GM21423 (cell line): ENCODE measurements around the gene TMX3.

Experiments used
- ATAC-seq: cut with Tn5 transposase; IDR thresholded peaks from one replicate; pipeline ENCODE4 v1.9.1; 2021; ENCODE audit warnings: mild to moderate bottlenecking, moderate library complexity; ENCODE audit not compliant: unreplicated experiment

Gene TMX3

DNA sequence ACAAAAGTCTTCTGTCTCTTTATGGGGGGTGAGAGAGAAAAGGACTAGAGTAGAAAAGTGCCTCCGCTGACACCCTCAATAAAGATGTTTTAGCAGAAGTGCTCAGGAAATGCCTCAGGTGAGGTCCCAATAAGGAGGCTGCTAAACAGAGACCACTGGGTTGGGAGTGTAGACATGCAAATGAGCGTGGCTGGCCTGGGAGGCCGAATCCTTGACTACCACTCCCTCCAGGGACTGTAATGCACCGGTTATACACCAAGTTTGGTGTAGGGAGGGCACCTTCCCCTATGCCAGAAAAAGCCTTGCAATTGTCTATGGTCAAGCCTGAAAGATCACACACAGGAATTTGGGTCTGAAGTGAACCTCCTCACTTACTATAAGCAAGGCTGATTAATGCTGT, 1.8 kb downstream of the TMX3 start:
- no peak for ATAC-seq

DNA sequence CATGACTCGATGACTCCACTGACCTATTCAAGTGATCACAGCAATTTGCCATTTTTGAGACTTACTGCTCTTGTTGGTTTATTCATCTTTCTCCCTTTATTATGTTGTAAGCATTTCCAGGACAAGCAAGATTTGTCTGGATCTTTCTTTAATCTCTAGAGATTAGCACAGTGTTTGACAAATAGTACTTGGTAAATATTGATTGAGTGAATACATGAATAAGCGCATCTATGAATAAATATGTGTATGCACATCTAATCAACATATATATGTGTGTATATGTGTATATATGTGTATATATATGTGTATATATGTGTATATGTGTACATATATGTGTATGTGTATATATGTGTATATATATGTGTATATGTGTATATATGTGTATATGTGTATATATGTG, 7.3 kb downstream of the TMX3 start:
- ATAC-seq: no peak

DNA sequence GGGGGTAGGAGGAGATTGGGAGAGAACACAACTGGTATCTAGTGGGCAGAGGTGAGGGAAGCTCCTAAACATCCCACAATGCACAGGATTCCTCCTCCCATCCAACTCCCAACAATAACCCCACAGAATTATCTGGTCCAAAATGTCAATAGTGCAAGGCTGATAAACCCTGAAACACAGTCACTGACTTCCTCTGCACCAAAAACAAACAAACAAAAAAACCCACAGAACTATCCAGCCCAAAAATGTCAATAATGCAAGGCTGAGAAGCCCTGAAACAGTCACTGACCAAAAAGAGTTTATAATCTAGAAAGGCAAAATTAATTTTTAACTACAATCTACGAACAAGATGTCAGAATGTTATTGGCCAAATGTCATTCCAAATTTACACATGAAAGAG, 9.8 kb downstream of the TMX3 start:
- no peak for ATAC-seq

DNA sequence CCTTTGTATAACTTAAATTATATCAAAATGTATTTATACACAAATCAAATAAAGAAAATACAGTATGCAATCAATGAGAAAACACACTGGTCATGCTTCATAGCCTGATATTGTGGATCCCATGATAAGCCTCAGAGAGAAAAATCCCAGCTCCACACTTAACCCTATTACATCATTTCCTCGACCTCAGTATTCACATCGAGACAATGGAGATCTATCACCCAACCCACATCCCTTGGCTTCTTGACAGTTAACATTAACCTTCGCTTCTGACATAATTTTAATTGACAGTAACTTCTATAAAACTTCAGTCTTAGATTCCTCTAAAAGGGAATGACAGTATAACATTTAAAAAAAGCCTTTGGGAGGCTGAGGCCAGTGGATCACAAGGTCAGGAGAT, 11.6 kb downstream of the TMX3 start:
- no peak for ATAC-seq

DNA sequence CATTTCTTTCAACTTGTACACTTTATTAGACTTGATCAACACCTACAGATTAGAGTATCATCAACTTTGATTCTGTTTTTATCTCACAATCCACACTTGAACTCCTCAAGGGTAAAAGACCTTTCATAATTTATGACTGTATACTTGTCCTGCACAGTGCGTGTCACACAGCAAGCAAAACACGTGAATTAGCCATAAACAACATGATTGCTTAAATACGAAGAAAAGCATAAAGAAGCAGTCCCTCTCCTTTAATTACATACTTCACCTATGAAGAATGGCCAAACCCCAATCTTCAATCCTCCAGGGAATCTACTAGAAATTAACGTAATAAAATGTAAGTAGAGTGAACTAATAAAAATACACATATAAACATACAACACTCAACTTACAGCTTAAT, 13.6 kb downstream of the TMX3 start:
- ATAC-seq: no peak

DNA sequence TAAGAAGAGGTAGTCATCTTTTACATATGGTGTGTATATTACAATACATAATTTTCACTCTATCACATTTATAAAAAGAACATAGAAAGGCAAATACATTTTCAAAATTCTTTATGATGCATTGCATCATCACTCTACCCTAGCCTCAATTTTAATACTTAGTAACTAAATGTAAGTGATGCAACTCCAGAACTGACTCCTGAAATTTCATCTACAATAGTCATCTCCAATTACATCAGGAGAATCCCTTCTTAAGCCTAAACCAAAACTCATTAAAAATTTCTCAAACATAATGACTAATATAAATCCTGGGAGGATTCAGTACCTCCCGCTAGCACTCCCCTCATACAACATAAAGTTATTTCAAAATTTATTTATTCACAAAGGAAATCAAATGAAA, 15.9 kb downstream of the TMX3 start:
- ATAC-seq: no peak

DNA sequence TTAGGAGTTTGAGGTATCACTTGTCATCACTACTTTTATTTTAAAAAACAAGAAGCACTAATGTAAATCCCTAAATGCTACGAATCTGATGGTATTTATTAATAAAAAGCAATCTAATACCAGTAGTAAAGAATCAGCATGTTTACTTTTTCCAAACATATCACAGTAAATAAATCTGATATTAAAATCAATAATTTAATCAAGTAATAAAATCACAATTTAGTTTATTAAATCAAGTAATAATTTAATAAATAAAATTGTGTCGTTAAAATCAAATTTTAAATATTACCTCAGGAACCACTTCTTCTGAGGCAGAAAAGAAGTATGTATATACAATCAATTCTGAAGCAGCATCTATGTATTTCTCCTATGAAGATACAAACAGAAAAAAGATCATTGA, 18.0 kb downstream of the TMX3 start:
- ATAC-seq: no peak

DNA sequence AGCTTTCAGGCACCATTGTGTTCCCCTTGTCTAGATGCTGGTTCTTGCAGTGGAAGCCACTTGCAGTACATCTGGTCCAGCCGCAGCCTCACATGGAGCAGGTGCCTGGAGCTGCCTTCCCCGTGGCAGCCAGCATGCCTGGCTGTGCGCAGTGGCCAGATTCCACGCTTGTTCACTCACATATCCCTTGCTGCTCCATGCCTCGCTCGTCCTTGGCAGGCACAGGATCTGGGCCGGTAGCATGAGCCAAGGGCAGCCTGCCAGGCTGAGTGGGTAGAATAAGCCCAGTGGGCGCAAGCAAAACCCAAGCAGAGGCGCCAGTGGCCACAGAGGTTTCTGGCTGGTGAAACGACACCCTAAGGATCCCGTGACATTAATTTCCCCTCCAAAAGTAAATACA, 20.6 kb downstream of the TMX3 start:
- no peak for ATAC-seq

DNA sequence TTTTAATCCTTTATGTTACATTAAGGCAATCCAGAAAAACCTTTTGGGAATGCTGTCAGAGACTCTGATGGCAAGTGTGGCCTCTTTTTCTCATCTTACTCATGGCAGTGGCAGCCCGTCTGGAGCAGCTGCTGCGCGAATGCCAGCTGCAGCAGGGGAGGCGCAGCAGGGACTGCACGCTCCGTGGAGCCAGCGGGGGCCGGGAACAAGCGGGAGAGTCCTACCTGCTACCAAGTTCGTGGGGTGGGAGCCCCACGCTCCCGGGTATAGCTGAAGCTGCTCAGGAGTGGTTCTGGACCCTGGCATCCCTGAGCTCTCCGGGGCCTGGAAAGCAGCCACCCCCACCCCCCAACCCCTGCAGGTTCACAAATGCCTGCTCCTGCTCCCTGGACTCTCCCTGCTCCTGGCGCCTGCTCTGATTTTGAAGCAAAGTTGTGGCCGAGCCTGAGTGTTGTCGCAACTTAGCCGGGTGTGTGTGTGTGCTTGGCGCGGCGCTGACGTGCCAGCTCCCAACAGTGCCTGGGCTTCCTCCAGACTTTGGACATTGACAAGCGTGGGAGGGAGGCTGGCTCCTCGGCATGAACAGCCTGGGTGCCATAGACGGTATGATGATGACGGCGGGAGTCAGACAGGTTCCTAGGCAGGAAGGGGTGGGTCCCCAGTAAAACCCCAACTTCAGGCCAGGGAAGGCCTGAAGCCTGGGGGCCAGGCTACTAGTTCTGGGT, 21.7 kb downstream of the TMX3 start:
- ATAC-seq: no peak

DNA sequence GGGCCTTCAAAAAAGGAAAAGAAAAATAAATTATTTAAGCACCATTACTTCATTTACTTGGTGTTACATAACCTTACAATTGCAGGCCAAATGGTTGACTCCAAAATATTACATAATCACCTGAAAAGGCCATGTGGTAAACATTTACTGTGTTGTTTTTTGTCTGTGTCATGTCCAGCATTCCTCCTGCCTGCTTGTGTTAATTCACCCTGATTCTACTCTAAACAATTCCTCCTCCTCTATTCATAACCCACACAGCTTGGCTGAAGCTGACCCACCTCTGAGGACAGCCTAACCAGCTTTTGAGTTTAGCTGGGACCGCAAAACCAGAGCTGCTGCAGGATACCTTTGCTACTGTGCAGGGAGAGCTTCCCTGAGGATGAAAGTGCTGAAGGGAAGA, 35.4 kb downstream of the TMX3 start:
- ATAC-seq: no peak

DNA sequence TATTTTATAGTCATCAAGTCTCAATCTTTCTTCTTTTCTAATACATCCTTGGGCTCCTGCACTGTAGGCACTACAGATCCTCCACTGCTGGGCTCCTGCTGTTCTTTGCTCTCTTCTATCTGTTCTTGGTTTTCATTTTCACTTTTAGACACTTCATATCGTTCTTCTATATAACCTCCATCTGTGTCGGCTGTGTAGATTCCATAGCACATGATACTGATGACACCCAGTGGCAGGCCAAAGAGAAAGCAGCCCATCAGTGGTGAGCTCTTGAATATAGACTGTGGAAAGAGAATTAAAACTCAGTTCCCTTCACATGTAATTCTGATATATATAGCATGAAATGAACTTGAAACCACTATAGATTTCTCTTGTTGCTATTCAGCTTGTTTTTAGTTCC, 38.0 kb downstream of the TMX3 start:
- ATAC-seq: peak; percentile 66

DNA sequence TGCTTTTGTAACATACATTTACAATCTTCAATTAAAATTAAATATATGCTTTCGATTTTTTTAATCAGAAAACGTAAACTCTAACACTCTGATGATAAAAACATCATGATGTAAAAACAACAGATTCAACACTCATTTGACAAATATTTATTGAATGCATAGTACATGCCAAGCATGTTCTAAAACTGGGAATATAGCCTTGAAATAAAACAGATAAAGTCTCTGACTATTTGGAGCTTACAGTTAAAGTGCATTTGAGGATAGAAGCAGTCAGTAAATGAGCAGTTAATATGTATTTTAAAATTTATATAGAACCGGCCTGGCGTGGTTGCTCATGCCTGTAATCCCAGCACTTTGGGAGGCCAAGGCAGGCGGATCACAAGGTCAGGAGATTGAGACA, 47.8 kb downstream of the TMX3 start:
- no peak for ATAC-seq

DNA sequence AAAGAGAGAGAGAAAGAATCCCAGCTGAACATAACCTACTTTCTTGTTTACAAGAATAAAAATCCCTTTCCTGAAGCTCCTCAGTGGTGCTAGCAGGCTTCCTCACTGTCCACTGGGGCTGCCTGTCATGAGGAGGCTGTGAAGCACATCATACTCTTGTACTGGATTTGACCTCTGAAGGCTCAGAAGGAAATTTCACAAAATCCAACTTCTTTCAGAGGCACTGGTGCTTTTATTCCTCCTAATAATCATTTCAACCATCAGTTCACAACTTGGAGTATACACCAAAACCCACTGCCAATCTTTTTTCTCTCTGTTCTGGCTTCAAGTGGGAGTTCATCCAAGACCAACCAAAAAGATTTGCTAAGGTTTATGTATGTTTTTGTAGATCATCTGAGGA, 48.5 kb downstream of the TMX3 start:
- ATAC-seq: no peak

DNA sequence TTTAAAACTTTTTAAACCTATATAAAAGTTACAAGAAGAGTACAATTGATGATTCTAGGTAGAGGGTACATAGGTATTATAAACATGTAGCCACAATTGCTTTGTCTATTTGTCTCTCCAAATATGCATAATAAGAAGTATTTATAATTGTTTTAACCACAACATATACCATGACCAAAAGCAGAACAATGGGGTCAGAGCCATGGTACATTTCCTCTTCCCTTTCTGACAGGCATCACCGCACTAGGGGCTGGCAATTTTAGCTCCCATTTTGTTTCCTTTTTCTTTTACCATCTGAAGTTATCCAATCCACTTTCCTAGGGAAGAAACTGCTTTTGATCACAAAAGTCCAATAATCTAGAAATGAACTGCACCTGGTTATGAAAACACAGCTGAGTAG, 49.3 kb downstream of the TMX3 start:
- no peak for ATAC-seq

DNA sequence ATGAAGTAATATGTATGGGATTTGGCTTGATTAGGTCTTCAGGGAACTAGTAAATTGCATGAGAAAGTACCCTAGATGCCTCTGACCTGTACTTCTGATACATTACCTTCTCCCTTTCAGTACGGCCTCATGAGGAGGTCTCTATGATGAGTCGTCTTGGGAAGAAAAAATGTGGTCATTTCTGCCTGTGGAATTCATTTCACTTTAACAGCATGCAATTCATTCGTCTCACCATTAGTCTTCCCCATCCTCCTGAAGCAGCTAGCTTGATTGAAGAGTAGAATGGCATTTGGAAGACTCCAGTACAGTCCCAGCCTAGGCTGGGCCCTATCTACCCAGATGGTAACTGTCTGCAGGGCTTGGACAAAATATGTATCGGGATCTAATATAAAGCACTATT, 52.2 kb downstream of the TMX3 start:
- no peak for ATAC-seq

DNA sequence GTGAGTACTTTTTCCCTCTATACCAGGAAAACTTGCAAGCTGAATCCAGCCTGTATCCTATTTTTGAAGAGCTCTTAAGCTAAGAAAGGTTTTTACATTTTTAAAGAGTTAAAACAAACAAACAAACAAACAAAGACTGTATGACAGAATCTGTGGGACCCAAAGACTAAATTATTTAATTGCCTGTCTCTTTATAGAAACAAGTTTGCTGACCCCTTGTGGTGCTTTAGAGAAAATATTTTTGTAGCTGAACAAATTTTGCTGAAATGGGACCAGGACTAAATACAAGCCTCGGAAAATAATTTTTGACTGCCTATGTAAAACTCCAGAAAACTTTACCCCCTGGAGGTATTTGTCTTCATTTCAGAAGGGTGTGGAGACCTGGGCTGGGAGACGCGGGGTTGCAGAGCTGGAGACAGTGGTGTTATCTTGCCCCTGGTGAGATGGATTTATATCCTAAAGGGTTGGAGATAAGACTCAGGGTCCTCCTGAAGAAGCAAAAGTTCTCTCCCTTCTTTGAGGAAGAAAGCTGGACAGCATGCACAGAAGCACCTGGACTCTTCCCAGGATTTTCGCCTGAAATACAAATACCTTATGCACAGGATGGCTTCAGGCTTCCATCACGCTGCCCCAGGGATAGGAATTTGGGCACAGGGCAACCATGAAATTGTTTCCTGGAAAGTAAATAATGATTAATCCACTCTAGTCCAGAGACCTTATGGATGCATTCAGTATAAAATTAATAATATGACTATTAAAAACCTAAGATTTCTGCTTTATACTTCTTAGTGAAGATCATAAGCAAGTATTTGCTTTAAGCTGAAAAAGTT, 54.3 kb downstream of the TMX3 start:
- ATAC-seq: no peak

DNA sequence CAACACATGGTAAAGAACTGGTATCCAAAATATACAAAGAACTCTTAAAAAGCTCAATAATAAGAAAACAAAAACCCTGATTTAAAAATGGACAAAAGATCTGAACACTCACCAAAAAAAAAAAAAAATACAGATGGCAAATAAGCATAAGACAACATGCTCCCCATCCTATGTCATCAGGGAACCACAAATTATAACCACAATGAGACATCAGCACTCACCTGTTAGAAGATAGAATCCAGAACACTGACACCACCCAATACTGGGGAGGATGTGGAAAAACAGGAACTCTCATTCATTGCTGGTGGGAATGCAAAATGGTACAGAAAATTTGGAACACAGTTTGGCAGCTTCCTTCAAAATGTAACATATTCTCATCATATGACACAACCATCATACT, 66.7 kb downstream of the TMX3 start:
- no peak for ATAC-seq

DNA sequence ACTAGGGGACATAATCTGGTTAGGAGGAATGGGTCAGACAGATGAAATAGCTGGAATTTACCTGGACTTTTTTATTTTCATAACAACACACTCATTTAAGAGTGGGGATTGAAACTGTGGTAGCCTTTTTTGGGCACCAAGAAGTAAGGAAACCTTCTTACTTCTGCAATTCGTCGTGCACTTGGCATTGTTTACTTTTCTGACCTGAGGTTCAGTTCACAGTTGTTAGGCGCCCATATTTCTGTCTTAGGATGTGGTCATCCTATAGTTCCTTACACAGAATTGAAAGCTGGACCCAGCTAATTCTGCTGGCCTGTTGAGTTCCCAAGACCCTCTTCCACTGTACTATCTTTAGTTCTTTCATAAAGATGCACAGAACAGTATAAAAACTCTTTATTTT, 72.9 kb downstream of the TMX3 start:
- peak; percentile 74 for ATAC-seq

DNA sequence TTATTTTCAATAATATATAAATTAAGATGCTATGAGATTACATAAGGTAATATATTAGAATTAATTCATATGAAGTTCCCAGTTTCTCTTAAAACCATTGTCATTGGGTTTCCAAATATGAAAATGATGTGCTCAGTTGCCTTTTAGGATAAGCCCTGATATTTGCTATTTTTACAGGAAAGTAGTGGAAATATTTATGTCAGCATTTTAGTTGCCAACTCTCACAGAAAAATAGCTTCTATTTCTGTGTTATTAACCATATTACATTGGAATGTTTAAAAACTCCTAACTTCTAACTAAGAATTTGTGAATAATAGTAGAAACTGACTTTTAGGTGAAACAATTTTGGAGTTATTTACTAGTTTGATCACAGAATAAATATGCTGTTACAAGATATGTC, 74.0 kb downstream of the TMX3 start:
- no peak for ATAC-seq

DNA sequence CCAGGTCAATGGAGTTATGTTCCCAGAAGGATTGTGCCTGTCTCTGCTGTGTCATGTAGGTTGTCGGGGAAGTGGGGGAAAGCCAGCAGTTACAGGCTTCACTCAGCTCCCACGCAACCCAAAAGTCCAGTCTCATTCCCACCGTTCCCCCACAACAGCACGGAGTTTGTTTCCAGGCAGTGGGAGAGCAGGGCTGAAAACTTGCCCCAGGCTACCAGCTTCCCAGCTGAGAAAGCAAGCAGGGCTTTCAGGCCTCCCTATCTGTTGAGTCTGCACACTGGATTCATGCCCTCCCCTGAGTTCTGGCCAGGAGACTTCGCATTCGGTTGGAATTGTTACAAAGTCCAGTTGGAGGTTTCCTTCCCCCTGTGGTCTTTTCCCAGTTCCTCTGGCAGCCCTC, 76.3 kb downstream of the TMX3 start:
- ATAC-seq: no peak

DNA sequence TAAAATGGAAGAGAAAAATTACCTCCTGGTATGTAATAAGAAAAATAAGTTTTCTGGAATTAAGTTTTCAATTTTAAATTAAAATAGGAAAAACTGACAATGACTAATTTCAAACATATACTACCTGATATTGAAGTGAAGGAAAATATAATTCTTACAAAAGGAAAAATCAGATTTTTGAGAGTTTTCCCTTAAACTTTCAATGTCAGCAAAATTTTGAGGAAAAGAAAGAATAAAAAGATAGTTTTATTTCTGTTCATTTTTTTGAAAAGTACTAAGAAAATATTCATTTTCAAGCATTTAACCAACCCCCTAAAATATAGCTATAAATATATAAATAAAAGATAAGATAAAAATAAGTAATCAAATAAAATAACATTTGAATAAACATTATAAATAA, 87.1 kb downstream of the TMX3 start:
- no peak for ATAC-seq
